SK-N-SH (cell line): ENCODE data around the gene TMEM88. TPM values are rescaled to one million over a fixed set of nuclear protein-coding genes. Genes with fewer than 3 reads are reported as not detected.
A peak's percentile ranks its signal among the peaks of the same experiment; 100 is the strongest.

Source experiments
- CTCF ChIA-PET: fragments of 300-600, 350-600 bp; formaldehyde crosslinking; extraction: SDS; loops from one replicate; lab custom pipeline; 2021; lab: Yijun Ruan, JAX
- POLR2A ChIA-PET: fragments of 350-600 bp; sonication (Branson Sonifier 250); formaldehyde crosslinking; extraction: SDS; loops from one replicate; lab custom pipeline; 2020; ENCODE audit warnings: antibody characterized with exemption, inconsistent platforms; lab: Yijun Ruan, JAX
- DNase-seq: peaks from one replicate; pipeline ENCODE4 v3.0.0; 2012
- H2AFZ ChIP-seq: fragments of 200-600 bp; sonication (generic); 2 replicates; pipeline ENCODE4 v1.8.1; 2016; ENCODE audit warnings: antibody characterized with exemption, mild to moderate bottlenecking, low read depth
- H3F3A ChIP-seq: fragments of 200-600 bp; sonication (generic); replicated peaks from 2 replicates; pipeline ENCODE3; 2016; ENCODE audit warnings: antibody characterized with exemption, mild to moderate bottlenecking; ENCODE audit not compliant: insufficient read depth
- H3K27ac ChIP-seq, 2 experiments: fragments of 200-500 bp in 1 of 2; fragments of 200-600 bp in 1 of 2; sonication (Bioruptor generic) in 1 of 2; sonication (generic), shearing (Covaris generic) in 1 of 2; 2 replicates each; pipeline versions ENCODE4 v1.5.1 to v1.6.1; 2014 to 2016; ENCODE audit warnings: low read depth in 2 of 2, inconsistent platforms in 1 of 2, low read length in 1 of 2, mild to moderate bottlenecking in 1 of 2, mixed read lengths in 1 of 2
- H3K27me3 ChIP-seq: fragments of 200-600 bp; sonication (generic), shearing (Covaris generic); 2 replicates; pipeline ENCODE4 v1.6.1; 2016; ENCODE audit warnings: mixed run types; ENCODE audit not compliant: insufficient read depth
- H3K36me3 ChIP-seq, 2 experiments: fragments of 200-500 bp in 1 of 2; fragments of 200-600 bp in 1 of 2; sonication (Bioruptor generic) in 1 of 2; sonication (generic) in 1 of 2; replicated peaks in 1 of 2; 2 replicates each; pipeline versions ENCODE3 to v1.5.1; 2014 to 2016; ENCODE audit warnings: low read length in 1 of 2, mild to moderate bottlenecking in 1 of 2; ENCODE audit not compliant: insufficient read depth in 2 of 2, control insufficient read depth in 1 of 2
- H3K4me1 ChIP-seq, 2 experiments: fragments of 200-500 bp in 1 of 2; fragments of 200-600 bp in 1 of 2; sonication (Bioruptor generic) in 1 of 2; sonication (generic), shearing (Covaris generic) in 1 of 2; 2 replicates each; pipeline versions ENCODE4 v1.5.1 to v1.6.1; 2014 to 2016; ENCODE audit warnings: low read depth in 1 of 2, low read length in 1 of 2, mixed run types in 1 of 2; ENCODE audit not compliant: insufficient read depth in 2 of 2, control insufficient read depth in 1 of 2
- H3K4me2 ChIP-seq: fragments of 200-600 bp; sonication (generic), shearing (Covaris generic); 2 replicates; pipeline ENCODE4 v1.6.1; 2017; ENCODE audit warnings: mixed run types
- H3K4me3 ChIP-seq, 2 experiments: fragments of 200-500 bp in 1 of 2; fragments of 200-600 bp in 1 of 2; sonication (Bioruptor generic) in 1 of 2; sonication (generic), shearing (Covaris generic) in 1 of 2; 2 replicates each; pipeline versions ENCODE4 v1.5.1 to v1.8.1; 2014 to 2016; ENCODE audit warnings: low read depth in 2 of 2, inconsistent platforms in 1 of 2, low read length in 1 of 2, mild to moderate bottlenecking in 1 of 2, mixed read lengths in 1 of 2, moderate library complexity in 1 of 2
- H3K79me2 ChIP-seq: fragments of 200-600 bp; sonication (generic); 2 replicates; pipeline ENCODE4 v1.8.1; 2017; ENCODE audit warnings: mild to moderate bottlenecking; ENCODE audit not compliant: insufficient read depth
- H3K9ac ChIP-seq: fragments of 200-600 bp; sonication (generic); 2 replicates; pipeline ENCODE4 v1.6.1; 2017; ENCODE audit warnings: mixed run types
- H3K9me2 ChIP-seq: fragments of 200-600 bp; sonication (generic); 2 replicates; pipeline ENCODE4 v1.6.1; 2017; ENCODE audit warnings: mixed run types
- H3K9me3 ChIP-seq: fragments of 200-600 bp; sonication (generic); 2 replicates; pipeline ENCODE4 v1.6.1; 2017; ENCODE audit warnings: mixed run types, mild to moderate bottlenecking, moderate library complexity
- H4K20me1 ChIP-seq: fragments of 200-600 bp; sonication (generic); 2 replicates; pipeline ENCODE4 v1.6.1; 2017; ENCODE audit warnings: mild to moderate bottlenecking, mixed run types; ENCODE audit not compliant: insufficient read depth
- CHD2 ChIP-seq: fragments of 150-350 bp; IDR thresholded peaks from 2 replicates; pipeline ENCODE4 v1.6.1; 2018; ENCODE audit warnings: low read length; ENCODE audit not compliant: partially characterized antibody
- ELF1 ChIP-seq: IDR thresholded peaks from 2 replicates; pipeline ENCODE4 v1.4.0; 2012
- FOSL2 ChIP-seq: IDR thresholded peaks from 2 replicates; pipeline ENCODE4 v1.4.0; 2012; ENCODE audit warnings: low read depth, mild to moderate bottlenecking, moderate library complexity, borderline replicate concordance
- MXI1 ChIP-seq: IDR thresholded peaks from 2 replicates; pipeline ENCODE4 v1.6.1; 2012; ENCODE audit warnings: mild to moderate bottlenecking, low read depth, low read length, improper control_type of control experiment
- NRF1 ChIP-seq: IDR thresholded peaks from 2 replicates; pipeline ENCODE4 v1.6.1; 2012; ENCODE audit warnings: low read depth, mild to moderate bottlenecking, low read length
- POLR2AphosphoS5 ChIP-seq: IDR thresholded peaks from 2 replicates; pipeline ENCODE4 v1.6.1; 2012; ENCODE audit warnings: low read depth, low read length
- RXRA ChIP-seq: IDR thresholded peaks from 2 replicates; pipeline ENCODE4 v1.4.0; 2012; ENCODE audit warnings: low read depth, mild to moderate bottlenecking, borderline replicate concordance
- SIN3A ChIP-seq: IDR thresholded peaks from 2 replicates; pipeline ENCODE4 v1.6.1; 2012; ENCODE audit warnings: low read depth, mild to moderate bottlenecking, low read length, moderate library complexity, borderline replicate concordance
- TCF12 ChIP-seq: IDR thresholded peaks from 2 replicates; pipeline ENCODE4 v1.4.0; 2012
- TEAD4 ChIP-seq: IDR thresholded peaks from 2 replicates; pipeline ENCODE4 v1.4.0; 2012; ENCODE audit warnings: mild to moderate bottlenecking, borderline replicate concordance; ENCODE audit not compliant: insufficient read depth
- YY1 ChIP-seq: IDR thresholded peaks from 2 replicates; pipeline ENCODE4 v1.4.0; 2012; ENCODE audit warnings: low read depth, mild to moderate bottlenecking
- WGBS: methylation state at CpG from one replicate; pipeline ENCODE4 v1.1.6; 2017; ENCODE audit warnings: low lambda C conversion rate; 5-methylcytosine and 5-hydroxymethylcytosine counted together
- polyA plus RNA-seq, 3 experiments: library from polyadenylated mRNA; depleted of rRNA; stranded (reverse); fragments of >200 nt; gene quantifications; 2 replicates each; pipeline ENCODE4 v1.2.3, GENCODE V29; 2012
- TF ChIP-seq, protein P1 (sequence below): IDR thresholded peaks from 2 replicates; pipeline ENCODE4 v1.6.1; 2012; ENCODE audit warnings: mild to moderate bottlenecking, low read depth, low read length, moderate library complexity
- TF ChIP-seq, protein P2 (sequence below): fragments of 150-350 bp; IDR thresholded peaks from 2 replicates; pipeline ENCODE4 v1.6.1; 2017; ENCODE audit warnings: antibody characterized with exemption, low read length, low read depth, borderline replicate concordance
- TF ChIP-seq, protein P3 (sequence below): IDR thresholded peaks from 2 replicates; pipeline ENCODE4 v1.4.0; 2012; ENCODE audit warnings: low read depth
- TF ChIP-seq, protein P4 (sequence below): IDR thresholded peaks from 2 replicates; pipeline ENCODE4 v1.4.0; 2012; ENCODE audit warnings: low read depth, borderline replicate concordance

TMEM88 gene
- polyA plus RNA-seq, 1 of the 3 experiments (the other 2 are of a cell fraction), result 1.2 TPM

DNA sequence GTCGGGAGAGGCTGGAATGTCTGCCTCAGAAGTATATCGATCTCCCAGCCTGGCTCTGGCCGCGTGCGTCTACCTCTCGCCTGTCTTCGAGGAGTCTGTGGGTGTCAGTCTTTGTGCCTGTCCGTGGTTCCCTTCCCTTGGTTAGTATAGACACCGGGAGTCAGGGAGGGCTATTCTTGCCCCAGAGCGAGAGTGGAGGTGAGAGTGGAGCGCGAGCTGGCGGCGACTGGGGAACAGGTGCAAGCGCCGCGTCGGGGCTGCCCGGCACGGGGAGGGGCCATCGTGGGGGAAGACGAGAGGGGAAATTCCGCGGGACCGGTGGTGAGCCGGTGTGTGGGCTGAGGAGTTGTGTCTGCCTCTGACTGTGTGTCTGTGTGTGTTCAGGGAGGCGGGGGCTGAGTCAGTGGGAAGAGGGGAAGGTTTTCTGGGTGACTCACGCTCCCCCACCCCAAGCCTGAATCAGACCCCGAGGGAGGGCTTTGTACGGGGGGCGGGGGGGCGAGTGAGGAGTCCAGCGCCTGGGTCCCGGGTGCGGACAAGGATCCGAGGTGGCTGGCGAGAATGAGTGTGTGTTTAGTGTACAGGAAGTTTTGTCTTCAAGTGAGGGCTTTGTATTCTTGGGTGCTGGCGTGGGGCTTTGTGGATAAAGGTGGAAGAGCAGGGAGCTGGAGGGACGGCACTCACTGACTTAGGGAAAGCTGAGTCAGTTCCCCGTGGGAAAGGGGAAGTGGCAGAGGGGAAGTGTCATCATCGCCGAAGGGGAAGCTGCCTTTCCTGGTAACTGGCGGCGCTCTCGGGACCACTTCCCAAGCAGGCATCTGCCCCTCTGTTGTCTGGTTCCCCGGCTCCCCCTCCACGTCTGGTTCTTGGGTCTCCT, 12.2 kb upstream of the TMEM88 start (continued):
- TF ChIP-seq RXRA, result peak; percentile 62; the same call in 1 of the 2 replicates
- TF ChIP-seq CHD2, result no peak
- peak; percentile 9; the same call in 1 of the 2 replicates for TF ChIP-seq ELF1
- TF ChIP-seq, protein P1, sequence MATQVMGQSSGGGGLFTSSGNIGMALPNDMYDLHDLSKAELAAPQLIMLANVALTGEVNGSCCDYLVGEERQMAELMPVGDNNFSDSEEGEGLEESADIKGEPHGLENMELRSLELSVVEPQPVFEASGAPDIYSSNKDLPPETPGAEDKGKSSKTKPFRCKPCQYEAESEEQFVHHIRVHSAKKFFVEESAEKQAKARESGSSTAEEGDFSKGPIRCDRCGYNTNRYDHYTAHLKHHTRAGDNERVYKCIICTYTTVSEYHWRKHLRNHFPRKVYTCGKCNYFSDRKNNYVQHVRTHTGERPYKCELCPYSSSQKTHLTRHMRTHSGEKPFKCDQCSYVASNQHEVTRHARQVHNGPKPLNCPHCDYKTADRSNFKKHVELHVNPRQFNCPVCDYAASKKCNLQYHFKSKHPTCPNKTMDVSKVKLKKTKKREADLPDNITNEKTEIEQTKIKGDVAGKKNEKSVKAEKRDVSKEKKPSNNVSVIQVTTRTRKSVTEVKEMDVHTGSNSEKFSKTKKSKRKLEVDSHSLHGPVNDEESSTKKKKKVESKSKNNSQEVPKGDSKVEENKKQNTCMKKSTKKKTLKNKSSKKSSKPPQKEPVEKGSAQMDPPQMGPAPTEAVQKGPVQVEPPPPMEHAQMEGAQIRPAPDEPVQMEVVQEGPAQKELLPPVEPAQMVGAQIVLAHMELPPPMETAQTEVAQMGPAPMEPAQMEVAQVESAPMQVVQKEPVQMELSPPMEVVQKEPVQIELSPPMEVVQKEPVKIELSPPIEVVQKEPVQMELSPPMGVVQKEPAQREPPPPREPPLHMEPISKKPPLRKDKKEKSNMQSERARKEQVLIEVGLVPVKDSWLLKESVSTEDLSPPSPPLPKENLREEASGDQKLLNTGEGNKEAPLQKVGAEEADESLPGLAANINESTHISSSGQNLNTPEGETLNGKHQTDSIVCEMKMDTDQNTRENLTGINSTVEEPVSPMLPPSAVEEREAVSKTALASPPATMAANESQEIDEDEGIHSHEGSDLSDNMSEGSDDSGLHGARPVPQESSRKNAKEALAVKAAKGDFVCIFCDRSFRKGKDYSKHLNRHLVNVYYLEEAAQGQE, result no peak
- TF ChIP-seq NRF1, result no peak

DNA sequence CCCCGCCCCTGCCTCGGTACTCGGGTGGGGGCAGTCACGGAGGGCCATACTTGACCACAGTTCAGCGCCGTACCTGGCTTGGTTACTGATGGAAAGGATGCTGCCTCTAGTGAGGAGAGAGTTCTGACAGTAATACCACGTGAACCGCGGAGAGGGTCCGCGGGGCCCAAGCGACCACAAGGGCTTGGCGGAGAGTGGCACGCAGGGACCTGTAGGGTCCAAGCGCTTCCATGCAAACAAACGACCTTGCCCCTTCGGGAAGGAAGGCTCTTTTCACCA, 11.7 kb upstream of the TMEM88 start:
- H3K4me1 ChIP-seq, result peaks cover 36 to 43% of the 10 kb centered on the region in 2 experiments
- H3K4me2 ChIP-seq, result peak overlapping the region; percentile 92
- H3F3A ChIP-seq, result peaks cover 34% of the 10 kb centered on the region
- H3K79me2 ChIP-seq, result peaks cover 61% of the 10 kb centered on the region
- DNase-seq, result no peak
- H3K27ac ChIP-seq, result peak overlapping the region; percentile 95 to 100
- H2AFZ ChIP-seq, result no peak overlapping the region
- peak overlapping the region; percentile 66 to 67 for H3K4me3 ChIP-seq
- H4K20me1 ChIP-seq, result peaks cover 50% of the 10 kb centered on the region
- H3K9ac ChIP-seq, result peak overlapping the region; percentile 99
- ChIA-PET CTCF (interaction anchor here (0.6 to 4.1 kb wide), 7 partner anchors 8 to 147 kb away, joined by 3 to 37 read pairs (median 5); partner anchors contain the start of genes KDM6B and NAA38), POLR2A (interaction anchor here (1.2 to 2.2 kb wide), 3 partner anchors 10 to 16 kb away, joined by 3 to 9 read pairs (median 5); partner anchors contain the start of genes CYB5D1, KDM6B and NAA38)
- no peaks in the 10 kb centered on the region for H3K9me3 ChIP-seq
- TF ChIP-seq POLR2AphosphoS5 (no peak), MXI1 (peak; percentile 46; the same call in 1 of the 2 replicates)
- WGBS, result 1% methylated on average over 16 of the region's 17 CpGs
- no peaks in the 10 kb centered on the region for H3K9me2 ChIP-seq
- peaks cover 8 to 33% of the 10 kb centered on the region in 2 experiments for H3K36me3 ChIP-seq
- no peaks in the 10 kb centered on the region for H3K27me3 ChIP-seq

DNA sequence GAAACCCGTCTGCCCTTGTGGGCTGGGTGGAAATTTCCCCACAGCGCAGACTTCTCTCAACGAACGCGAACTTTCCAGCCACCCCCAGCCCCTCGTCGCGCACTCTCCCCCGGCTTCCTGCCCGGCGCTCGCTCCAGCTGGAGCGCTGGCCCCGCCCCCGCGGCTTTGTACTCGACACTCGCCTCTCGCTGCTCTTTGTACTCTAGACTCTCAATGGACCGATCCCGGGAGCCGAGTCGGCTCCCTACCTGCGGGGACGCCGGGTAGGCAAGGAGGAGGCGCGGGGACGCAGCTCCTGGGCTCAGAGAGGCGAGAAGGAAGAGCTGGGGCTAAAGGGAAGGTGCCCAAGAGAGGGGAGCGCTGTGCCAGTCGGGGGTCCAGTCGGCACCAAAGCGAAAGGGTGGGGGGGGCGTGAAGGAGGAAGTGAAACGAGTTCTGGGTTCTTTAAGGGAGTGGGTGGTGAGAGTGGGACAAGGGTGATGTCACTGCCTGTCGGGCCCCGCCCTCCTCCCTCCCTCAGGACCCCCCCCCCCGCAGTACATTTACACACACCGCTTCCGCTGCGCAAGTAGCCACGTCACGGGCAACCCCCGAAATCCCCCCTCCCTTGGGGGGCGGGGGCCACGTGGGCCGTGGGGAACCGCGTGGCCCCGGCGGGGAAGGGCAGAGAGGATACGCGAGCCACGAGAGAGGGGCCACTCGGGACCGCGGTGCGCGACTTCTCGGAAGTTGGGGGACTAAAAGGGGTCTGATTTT, 11.2 kb upstream of the TMEM88 start:
- 1% methylated on average over 40 of the region's 61 CpGs for WGBS
- Histone ChIP-seq H3K36me3 (peaks cover 8 to 36% of the 10 kb centered on the region in 2 experiments), H4K20me1 (peaks cover 47% of the 10 kb centered on the region), H3K4me1 (peaks cover 34 to 40% of the 10 kb centered on the region in 2 experiments), H3K4me2 (peak overlapping the region; percentile 92), H3F3A (peaks cover 34% of the 10 kb centered on the region), H3K4me3 (peak overlapping the region; percentile 66 to 67), H2AFZ (0 out of 2 replicates have a peak overlapping the region, but pooled peaks have one; percentile 38), H3K9ac (peak overlapping the region; percentile 99), H3K9me2 (no peaks in the 10 kb centered on the region), H3K79me2 (peaks cover 57% of the 10 kb centered on the region), H3K9me3 (no peaks in the 10 kb centered on the region), H3K27ac (peak overlapping the region; percentile 95 to 100), H3K27me3 (no peaks in the 10 kb centered on the region)
- peak; percentile 84 for DNase-seq
- POLR2A ChIA-PET, result interaction anchor here (2.0 to 2.2 kb wide), 3 partner anchors 9 to 13 kb away, joined by 5 to 19 read pairs (median 9); partner anchors contain the start of genes CYB5D1, KDM6B and NAA38
- CTCF ChIA-PET, result interaction anchor here (0.6 to 4.1 kb wide), 8 partner anchors 9 to 146 kb away, joined by 3 to 37 read pairs (median 5); partner anchors contain the start of genes KDM6B and NAA38
- TF ChIP-seq SIN3A (peak; percentile 13; the same call in 1 of the 2 replicates), TCF12 (no peak), TEAD4 (no peak), FOSL2 (no peak), MXI1 (peak; percentile 89), YY1 (no peak)
- TF ChIP-seq, protein P2, sequence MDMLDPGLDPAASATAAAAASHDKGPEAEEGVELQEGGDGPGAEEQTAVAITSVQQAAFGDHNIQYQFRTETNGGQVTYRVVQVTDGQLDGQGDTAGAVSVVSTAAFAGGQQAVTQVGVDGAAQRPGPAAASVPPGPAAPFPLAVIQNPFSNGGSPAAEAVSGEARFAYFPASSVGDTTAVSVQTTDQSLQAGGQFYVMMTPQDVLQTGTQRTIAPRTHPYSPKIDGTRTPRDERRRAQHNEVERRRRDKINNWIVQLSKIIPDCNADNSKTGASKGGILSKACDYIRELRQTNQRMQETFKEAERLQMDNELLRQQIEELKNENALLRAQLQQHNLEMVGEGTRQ, result no peak
- TF ChIP-seq, protein P3, sequence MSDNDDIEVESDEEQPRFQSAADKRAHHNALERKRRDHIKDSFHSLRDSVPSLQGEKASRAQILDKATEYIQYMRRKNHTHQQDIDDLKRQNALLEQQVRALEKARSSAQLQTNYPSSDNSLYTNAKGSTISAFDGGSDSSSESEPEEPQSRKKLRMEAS, result peak; percentile 77
- TF ChIP-seq, protein P4, sequence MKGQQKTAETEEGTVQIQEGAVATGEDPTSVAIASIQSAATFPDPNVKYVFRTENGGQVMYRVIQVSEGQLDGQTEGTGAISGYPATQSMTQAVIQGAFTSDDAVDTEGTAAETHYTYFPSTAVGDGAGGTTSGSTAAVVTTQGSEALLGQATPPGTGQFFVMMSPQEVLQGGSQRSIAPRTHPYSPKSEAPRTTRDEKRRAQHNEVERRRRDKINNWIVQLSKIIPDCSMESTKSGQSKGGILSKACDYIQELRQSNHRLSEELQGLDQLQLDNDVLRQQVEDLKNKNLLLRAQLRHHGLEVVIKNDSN, result peak; percentile 61; the same call in 1 of the 2 replicates
